GM15510 (cell line): ENCODE data around the gene TNPO3.

ENCODE experiments used
- POLR2A ChIP-seq: IDR thresholded peaks from 3 replicates; pipeline ENCODE4 v1.6.1; 2011; ENCODE audit warnings: borderline replicate concordance; ENCODE audit not compliant: insufficient read length; ENCODE audit errors: extremely low read depth

TNPO3 gene

DNA sequence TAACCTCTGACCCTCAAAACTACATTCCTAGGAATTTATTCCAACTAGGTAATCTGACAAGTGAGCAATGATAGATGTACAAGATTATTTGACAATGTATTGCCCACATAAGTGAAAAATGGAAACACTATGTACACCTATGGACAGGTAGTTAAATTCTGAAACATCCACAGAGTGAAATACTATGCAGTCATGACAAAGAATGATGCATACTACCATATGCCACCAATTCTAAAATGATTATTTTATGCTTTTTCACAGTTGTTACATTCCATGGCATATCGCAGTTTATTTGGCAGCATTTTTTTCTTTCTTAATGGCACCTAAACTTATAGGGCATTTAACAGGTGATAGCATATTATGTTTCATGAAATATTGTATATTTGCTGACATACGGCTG lies 20.1 kb upstream of the TNPO3 start:
- TF ChIP-seq POLR2A = no peak

DNA sequence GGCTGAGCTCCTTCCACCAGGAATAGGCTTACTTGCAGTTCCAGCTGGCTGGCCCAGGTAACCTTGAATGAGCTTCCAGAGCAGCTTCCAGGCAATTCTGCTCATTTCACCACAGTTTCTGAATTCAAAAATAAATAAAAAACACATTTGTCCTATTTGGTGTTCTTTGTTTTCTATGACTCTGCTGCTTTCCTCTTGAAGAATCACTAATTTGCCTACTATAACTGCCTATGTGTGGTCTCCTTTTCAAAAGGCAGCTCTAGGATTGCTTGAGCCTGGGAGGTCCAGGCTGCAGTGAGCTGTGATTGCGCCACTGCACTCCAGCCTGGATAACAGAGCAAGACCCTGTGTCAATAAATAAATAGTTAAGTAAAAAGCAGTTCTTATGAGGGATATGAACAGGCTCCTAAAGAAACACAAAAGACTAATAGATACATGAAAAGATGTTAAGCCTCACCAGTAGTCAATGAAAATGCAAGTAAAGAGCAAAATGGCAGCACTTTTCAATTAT lies 19.5 kb upstream of the TNPO3 start:
- TF ChIP-seq POLR2A = no peak

DNA sequence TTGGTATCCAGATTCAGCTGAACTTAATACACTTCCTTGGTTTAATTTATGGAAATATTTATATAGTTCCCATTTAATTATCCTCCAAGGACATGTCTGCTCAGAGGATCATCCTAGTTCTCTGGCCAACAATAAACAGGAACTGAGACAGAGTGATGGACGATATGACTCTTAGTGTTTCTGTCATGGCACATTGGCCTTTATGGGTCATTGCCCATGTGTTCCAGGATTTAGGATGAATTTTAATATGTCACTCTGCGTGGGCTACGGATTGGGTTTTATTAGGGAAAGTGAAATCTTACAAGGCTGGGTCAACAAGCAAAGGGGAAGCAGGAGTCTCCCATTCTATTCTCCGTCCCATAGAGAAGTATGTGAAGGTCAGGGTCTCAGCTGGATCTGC lies 18.8 kb upstream of the TNPO3 start:
- TF ChIP-seq POLR2A = no peak

DNA sequence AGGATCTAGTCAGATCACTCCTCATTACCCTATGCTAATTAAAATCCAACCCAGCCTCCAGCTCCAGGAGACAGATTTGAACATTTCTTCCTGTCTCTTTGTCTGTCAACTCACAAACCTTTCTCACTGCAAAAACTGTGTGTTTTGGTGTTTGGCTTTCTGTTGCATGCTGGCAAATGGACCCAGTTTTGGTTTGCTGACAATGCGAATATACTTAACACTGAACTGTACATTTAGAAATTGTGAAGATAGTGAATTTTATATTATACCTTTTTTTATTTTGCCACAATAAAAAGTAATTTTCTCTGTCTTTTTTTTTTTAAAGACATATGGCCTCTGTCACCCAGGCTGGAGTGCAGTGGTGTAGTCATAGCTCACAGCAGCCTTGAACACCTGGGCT lies 18.3 kb upstream of the TNPO3 start:
- TF ChIP-seq POLR2A = no peak

DNA sequence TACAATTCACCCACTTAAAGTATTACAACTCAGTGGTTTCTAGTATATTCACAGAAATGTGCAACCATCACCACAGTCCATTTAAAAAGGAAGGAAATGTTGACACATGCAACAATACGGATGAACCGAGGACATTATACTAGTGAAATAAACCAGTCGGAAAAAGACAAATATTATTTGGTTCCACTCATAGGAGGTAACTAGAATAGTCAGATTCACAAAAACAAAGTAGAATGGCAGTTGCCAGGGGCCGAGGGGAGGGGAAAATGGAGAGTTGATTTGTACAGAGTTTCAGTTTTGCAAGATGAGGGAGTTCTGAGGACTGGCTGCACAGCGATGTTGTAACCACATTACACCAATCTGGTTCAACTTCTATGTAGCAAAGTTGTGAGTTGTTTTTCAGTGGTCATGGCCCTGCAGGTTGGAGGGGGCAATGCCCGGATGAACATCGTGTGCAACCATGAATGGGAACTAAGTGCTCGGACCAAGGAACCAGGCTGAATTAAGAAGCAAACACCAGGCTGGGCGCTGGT lies 17.6 kb upstream of the TNPO3 start:
- no peak for TF ChIP-seq POLR2A

DNA sequence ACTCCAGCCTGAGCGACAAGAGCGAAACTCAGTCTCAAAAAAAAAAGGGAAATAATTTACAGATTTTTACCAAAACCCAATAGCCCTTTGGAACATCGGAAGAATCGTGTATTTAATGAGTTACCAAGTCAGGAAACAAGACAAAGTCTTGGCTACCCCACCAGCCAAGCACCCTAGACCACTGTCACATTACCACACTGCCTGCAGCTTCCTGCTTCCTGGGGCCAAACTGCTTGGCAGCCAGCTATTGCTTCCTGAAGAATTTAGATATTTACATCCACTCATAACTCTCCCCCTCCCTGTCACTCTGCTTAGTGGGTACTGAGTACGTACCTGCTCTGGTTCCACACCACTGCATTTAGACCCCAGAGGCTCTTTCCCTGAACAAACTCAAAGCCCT lies 14.1 kb upstream of the TNPO3 start:
- no peak for TF ChIP-seq POLR2A

DNA sequence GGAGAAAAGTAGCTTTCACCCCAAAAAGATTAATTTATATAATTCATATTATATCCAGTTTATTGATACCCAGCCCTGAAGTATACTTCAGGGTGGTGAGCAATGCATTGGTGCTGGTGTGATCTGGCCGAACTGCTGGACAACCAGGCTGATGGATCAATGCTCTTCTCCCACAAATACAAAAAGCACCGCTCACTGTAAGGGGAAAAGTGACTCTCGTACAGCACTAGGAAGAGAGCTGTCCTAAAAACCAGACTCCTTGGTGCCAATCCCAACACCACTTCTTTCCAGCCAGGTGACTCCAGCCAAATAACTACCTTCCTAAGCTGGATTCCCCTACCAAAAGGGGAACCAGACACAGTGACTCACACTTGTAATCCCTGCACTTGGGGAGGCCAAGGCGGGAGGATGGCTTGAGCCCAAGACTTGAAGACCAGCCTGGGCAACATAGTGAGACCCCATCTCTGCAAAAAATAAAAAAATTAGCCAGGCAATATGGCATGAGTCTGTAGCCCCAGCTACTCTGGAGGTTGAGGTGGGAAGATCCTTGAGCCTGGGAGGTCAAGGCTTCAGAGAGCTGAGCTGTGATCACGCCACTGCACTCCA lies 13.1 kb upstream of the TNPO3 start:
- TF ChIP-seq POLR2A = no peak

DNA sequence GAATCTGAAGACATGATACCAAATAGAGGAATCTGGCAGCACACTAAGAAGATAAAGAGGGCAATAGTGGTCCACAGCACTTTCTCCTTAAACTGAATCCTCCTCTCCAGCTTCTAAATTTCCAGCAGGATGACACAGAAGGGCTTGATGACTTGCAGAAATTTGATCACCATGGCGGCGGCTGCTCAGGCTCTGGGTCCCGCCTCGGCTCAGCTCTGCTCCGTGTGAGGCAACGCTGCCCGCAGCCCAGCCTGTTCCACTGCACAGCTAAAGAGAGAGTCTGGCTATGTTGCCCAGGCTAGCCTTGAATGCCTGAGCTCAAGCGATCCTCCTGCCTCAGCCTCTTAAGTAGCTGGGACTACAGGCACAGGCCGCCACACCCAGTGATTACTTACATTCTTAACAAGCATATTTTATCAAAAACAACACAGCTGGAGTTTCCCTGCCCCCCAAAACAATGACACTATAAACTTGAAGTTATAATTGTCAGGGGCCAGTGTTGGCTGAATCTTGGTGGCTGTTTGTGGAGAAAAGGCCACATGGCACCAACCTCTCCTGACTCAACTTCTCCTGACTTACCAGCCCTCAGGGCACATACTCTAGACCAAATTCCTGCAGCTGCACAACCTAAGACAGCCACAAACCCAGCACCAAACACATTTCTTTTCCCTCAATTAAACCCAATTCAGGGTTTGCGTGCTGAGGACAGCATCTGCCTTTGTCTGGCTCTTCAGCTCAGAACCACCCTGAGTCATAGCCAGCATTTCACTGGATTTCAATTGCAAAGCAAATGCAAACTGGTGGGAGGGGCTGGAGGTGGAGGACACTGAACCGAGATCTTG lies 11.6 kb upstream of the TNPO3 start:
- TF ChIP-seq POLR2A = no peak

DNA sequence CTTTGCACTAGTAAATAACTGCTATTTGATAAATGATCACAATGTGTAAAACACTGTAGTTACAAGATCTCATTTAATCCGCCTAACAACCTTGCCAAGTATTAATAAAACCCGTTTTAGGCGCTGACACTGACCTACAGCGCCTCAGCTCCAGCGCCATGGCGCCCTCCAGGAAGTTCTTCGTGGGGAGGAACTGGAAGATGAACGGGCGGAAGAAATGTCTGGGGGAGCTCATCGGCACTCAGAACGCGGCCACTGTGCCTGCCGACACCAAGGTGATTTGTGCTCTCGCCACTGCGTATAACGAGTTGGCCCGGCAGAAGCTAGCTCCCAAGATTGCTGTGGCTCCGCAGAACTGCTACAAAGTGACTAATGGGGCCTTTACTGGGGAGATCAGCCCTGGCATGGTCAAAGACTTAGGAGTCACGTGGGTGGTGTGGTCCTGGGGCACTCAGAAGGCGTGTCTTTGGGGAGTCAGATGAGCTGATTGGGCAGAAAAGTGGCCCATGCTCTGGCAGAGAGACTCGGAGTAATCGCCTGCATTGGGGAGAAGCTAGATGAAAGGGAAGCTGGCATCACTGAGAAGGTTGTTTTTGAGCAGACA lies 1.1 kb upstream of the TNPO3 start:
- no peak for TF ChIP-seq POLR2A

DNA sequence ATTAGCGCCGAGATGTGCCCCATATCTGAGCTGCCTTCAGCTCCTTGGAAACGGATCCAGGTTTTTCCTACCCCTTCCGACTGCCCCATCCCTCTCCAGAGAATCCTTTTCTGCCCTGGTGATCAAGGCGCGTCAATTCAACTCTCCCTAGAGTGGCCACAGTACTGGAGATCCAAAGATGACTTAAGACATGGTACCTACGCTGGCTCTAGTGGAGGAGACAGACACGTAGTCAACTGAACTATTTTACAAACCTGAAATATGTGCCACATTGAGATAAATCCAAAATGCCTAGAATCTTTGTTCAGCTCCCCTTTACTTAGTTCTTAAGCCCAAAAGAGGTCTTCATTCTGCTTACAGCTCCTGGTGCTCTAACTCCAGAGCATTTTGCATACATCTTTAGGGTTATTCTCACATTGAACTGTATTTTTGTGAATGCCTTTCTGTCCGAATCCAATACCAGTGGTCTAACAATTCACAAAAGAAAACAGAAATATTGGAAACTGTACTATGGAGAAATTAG lies 444 bp upstream of the TNPO3 start:
- no peak for TF ChIP-seq POLR2A

DNA sequence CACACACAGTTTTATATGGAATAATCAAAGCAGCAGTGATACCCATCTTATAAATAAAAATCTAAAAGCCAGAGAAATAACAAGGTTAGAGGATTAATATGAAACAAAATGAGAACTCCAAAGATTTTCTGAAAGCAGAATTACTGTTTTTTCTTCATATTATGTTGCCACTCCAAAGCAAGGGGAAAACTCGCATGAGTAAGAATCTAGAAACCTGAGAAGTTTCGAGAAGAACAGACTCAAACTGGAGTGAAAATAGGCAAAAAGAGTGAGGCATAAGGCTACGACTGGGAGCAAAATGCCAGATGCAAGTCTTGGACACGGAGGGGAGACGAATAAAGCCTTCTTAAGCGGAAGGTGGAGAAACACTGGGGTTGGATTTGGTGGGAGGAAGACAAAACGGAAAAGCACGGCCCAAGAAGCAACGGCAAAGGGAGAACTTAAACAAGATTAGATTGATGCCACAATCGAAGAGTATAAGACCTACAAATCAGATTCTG lies 923 bp downstream of the TNPO3 start:
- TF ChIP-seq POLR2A = no peak

DNA sequence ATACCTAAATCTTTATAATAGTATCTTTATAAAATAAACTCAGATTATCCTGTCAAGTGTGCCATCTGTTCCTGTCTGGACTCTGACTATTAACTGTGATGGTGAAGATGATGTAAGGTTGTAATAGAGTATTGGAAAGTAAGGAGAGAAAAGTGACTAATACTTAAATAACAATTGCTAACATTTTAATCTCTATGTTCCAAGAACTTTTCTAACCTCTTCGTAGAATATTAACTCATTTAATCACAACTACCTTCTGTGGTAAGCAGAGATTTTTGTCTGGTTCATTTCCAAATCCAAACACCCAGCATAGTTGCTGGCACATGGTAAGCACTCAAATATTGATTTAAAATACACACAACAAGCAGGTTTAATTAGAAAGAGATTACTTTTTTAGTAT lies 2.5 kb downstream of the TNPO3 start:
- no peak for TF ChIP-seq POLR2A

DNA sequence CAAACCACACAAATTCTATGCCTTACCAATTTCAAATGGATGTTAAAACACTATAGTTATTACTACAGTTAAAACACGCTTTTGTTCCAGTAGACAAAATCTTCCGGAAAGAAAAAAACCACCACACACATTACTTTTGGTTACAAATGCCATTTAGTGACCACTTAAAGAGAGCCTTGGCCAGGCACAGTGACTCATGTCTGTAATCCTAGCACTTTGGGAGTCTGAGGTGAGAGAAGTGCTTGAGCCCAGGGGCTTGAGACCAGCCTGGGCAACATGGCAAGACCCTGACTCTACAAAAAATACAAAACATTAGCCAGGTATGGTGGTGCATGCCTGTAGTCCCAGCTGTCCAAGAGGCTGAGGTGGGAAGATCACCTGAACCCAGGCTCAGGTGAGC lies 7.2 kb downstream of the TNPO3 start:
- TF ChIP-seq POLR2A = no peak

DNA sequence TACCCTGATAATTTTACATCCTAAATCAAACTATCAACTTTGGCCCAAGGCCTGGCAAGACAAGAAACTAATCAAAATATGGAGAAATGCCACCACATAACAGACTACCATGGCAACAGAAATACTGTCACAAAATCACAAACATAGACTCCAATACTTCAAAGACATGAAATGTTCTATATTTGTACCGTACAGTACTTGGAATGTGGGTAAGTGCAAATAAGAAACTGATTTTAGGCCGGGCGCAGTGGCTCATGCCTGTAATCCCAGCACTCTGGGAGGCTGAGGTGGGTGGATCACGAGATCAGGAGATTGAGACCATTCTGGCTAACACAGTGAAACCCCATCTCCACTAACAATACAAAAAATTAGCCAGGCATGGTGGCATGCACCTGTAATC lies 9.2 kb downstream of the TNPO3 start:
- TF ChIP-seq POLR2A = no peak

DNA sequence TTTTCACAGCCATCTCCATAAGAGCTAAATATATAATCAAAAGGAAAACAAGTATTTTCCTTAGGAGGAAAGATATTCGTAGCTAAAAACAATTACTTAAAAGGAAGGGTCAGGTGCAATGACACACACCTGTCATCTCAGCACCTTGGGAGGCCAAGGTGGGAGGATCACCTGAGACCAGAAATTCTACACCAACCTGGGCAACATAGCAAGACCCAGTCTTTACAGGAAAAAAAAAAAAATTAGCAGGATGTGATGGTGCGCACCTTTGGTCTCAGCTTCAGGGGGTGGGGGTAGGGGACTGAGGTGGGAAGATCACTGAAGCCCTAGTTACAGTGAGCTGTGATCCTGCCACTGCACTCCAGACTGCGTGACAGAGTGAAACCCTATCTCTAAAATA lies 11.9 kb downstream of the TNPO3 start:
- TF ChIP-seq POLR2A = no peak
